ENCODE data around the gene TMC4.
"Not testable (repeated sequence)": the region's sequence is repeated elsewhere in the genome, so short reads cannot be mapped to it uniquely, and the experiment has no call there.

Gene TMC4, protein sequence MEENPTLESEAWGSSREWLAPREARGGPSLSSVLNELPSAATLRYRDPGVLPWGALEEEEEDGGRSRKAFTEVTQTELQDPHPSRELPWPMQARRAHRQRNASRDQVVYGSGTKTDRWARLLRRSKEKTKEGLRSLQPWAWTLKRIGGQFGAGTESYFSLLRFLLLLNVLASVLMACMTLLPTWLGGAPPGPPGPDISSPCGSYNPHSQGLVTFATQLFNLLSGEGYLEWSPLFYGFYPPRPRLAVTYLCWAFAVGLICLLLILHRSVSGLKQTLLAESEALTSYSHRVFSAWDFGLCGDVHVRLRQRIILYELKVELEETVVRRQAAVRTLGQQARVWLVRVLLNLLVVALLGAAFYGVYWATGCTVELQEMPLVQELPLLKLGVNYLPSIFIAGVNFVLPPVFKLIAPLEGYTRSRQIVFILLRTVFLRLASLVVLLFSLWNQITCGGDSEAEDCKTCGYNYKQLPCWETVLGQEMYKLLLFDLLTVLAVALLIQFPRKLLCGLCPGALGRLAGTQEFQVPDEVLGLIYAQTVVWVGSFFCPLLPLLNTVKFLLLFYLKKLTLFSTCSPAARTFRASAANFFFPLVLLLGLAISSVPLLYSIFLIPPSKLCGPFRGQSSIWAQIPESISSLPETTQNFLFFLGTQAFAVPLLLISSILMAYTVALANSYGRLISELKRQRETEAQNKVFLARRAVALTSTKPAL

DNA sequence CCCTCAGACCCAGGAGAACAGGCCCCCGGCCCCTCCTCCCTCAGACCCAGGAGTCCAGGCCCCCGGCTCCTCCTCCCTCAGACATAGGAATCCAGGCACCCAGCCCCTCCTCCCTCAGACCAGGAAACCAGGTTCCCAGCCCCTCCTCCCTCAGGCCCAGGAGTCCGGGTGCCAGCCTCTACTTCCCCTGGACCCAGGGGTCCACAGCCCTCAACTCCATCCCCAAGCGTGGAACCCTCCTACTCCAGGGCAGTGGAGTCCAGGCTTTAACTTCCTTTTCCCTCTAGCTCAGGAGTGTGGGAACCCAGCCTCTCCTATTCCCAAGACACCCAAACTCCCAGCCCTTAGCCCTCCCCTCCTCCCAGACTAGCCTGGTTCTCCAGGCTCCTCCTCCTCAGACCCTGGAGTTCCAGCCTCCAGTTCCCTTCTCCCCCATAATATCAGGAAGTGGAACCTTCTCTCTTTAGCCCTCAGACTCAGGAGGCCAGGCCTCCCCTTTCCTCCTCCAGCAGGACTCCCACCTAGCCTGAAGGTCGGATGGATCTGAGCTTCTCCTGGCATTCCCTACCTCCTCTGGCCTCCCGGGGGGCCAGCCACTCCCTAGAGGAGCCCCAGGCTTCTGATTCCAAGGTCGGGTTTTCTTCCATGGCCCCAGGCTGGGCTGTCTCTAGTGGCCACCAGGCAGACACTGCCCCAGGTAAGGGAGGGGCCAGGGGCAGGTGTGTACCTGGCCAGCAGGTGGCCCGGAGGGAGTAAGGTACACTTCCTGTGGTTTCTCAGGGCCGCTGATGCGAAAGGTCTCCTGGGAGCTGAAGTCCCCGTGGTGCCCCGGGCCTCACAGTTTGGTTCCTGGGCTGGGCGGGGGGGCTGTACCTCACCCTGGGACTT is at the start of gene TMC4:
TMC4 (minus strand) TSS at position 690 of the 888 bp plus-strand sequence; CDS start at position 647, 43 bp downstream.
- peak within 1 kb of the TSS in 2 of 5 donors; percentile 39 to 77 for H3K9ac ChIP-seq (ENCODE audit: low read length in 5 of 5)
- peaks cover 3 to 15% (median 5%) of the 10 kb centered on the region in 5 donors for H3K4me1 ChIP-seq (ENCODE audit: control insufficient read depth in 5 of 5, insufficient read depth in 5 of 5, low read length in 5 of 5)
- H3K9me3 ChIP-seq (ENCODE audit: control insufficient read depth in 5 of 5, low read length in 5 of 5): no peaks in the 10 kb centered on the region
- H3K27ac ChIP-seq (ENCODE audit: low read depth, low read length): no peak within 1 kb of the TSS
- peaks cover 9 to 22% (median 13%) of the 10 kb centered on the region in 5 donors for H3K27me3 ChIP-seq (ENCODE audit: control insufficient read depth in 5 of 5, insufficient read depth in 4 of 5, low read length in 5 of 5)
- peaks cover 0 to 3% (median 0%) of the 10 kb centered on the region in 5 donors for H3K36me3 ChIP-seq (ENCODE audit: control insufficient read depth in 5 of 5, insufficient read depth in 5 of 5, low read length in 5 of 5)
- no peak within 1 kb of the TSS for H3K4me3 ChIP-seq (ENCODE audit: low read depth in 1 of 5, low read length in 5 of 5)

DNA sequence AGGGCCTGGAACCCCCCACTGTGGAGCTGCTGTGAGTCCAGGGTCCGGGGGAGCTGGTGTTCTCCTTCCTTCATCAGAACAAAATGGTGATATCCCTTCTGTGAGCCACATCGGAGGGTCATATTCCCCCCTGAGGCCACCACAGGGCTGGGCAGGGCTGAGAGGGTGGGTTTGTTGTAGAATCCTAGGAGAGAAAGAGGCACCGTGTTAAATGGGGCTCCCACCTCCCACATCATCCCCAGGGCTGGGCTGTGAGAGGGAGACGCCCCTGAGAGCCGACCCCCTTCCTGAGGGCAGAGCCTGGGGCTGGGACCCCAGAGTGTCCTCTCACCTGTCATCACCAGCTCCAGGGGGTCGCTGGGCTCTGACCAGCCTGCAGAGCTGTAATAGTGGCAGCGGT is 49.0 kb upstream of the TMC4 start:
- H3K36me3 ChIP-seq (ENCODE audit: control insufficient read depth in 5 of 5, insufficient read depth in 5 of 5, low read length in 5 of 5): peaks cover 0 to 16% (median 0%) of the 10 kb centered on the region in 5 donors
- H3K27ac ChIP-seq (ENCODE audit: low read depth, low read length); H3K4me3 ChIP-seq (ENCODE audit: low read depth in 1 of 5, low read length in 5 of 5); H3K4me1 ChIP-seq (ENCODE audit: control insufficient read depth in 5 of 5, insufficient read depth in 5 of 5, low read length in 5 of 5); H3K9me3 ChIP-seq (ENCODE audit: control insufficient read depth in 5 of 5, low read length in 5 of 5); H3K27me3 ChIP-seq (ENCODE audit: control insufficient read depth in 5 of 5, insufficient read depth in 4 of 5, low read length in 5 of 5); H3K9ac ChIP-seq (ENCODE audit: low read length in 5 of 5): not testable (repeated sequence)

GRCh38 chr19:54219702-54220101 is 46.7 kb upstream of the TMC4 start:
- H3K27ac ChIP-seq (ENCODE audit: low read depth, low read length); H3K9ac ChIP-seq (ENCODE audit: low read length in 5 of 5); H3K4me3 ChIP-seq (ENCODE audit: low read depth in 1 of 5, low read length in 5 of 5); H3K4me1 ChIP-seq (ENCODE audit: control insufficient read depth in 5 of 5, insufficient read depth in 5 of 5, low read length in 5 of 5); H3K9me3 ChIP-seq (ENCODE audit: control insufficient read depth in 5 of 5, low read length in 5 of 5); H3K27me3 ChIP-seq (ENCODE audit: control insufficient read depth in 5 of 5, insufficient read depth in 4 of 5, low read length in 5 of 5): not testable (repeated sequence)
- H3K36me3 ChIP-seq (ENCODE audit: control insufficient read depth in 5 of 5, insufficient read depth in 5 of 5, low read length in 5 of 5): peaks cover 0 to 21% (median 6%) of the 10 kb centered on the region in 5 donors

DNA sequence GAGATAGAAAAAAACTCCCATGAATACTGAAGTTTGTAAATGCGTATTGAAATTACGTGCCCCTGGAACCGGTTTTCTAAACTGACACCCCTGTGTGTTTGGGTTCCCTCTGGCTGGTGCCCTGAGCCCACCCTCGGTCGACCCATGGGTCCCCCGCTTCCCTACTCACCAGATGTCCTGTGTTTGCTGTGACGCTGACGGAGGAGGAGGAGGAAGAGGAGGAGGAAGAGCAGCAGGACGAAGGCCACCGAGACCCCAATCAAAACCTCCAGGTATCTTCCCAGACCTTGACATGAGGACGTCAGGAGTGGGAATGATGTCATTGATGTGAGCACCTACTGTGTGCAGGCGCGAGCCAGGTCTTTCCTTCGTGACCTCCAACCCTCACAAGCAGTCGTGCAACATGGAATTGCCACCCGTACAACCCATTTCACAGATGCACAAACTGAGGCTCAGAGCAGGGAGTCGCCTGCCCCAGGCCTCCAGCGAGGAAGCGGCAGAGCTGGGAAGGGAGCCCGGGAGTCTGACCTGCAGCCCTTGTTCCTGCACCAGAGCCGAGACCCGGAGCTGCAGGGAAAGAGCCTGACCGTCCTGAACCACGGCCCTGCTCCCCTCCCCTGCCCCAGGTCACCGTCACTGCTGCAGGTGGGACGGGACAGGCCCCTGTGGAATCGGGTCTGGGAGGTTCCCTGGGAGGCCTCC is 46.2 kb upstream of the TMC4 start:
- H3K9ac ChIP-seq (ENCODE audit: low read length in 5 of 5): no peak overlapping the region
- H3K36me3 ChIP-seq (ENCODE audit: control insufficient read depth in 5 of 5, insufficient read depth in 5 of 5, low read length in 5 of 5): peaks cover 0 to 21% (median 6%) of the 10 kb centered on the region in 5 donors
- H3K4me1 ChIP-seq (ENCODE audit: control insufficient read depth in 5 of 5, insufficient read depth in 5 of 5, low read length in 5 of 5): peaks cover 0 to 4% (median 0%) of the 10 kb centered on the region in 5 donors
- no peak overlapping the region for H3K27ac ChIP-seq (ENCODE audit: low read depth, low read length)
- no peak overlapping the region for H3K4me3 ChIP-seq (ENCODE audit: low read depth in 1 of 5, low read length in 5 of 5)
- H3K9me3 ChIP-seq (ENCODE audit: control insufficient read depth in 5 of 5, low read length in 5 of 5): no peaks in the 10 kb centered on the region
- H3K27me3 ChIP-seq (ENCODE audit: control insufficient read depth in 5 of 5, insufficient read depth in 4 of 5, low read length in 5 of 5): peaks cover 0 to 7% (median 4%) of the 10 kb centered on the region in 5 donors

DNA sequence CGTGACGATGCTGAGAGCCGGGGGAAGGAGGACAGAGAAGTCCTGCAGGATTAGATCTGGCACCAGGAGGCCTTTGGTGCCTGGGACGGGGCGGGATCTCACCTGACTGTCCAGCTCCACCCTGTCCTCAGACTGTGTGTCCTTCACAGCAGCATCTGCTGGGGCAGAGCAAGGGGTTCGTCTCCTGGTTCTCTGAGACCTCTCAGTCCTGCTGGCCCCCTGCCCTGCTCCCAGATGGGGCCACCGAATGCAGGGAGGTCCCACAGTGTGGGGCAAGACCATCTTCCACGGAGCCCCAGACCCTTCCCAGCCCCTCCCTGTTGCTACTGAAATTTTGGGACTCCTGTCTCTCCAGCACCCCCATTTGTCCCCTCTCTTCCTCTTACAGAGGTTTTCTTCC is 45.3 kb upstream of the TMC4 start:
- Histone ChIP-seq H3K36me3 (ENCODE audit: control insufficient read depth in 5 of 5, insufficient read depth in 5 of 5, low read length in 5 of 5) (peaks cover 0 to 21% (median 6%) of the 10 kb centered on the region in 5 donors), H3K9me3 (ENCODE audit: control insufficient read depth in 5 of 5, low read length in 5 of 5) (no peaks in the 10 kb centered on the region), H3K9ac (ENCODE audit: low read length in 5 of 5) (no peak overlapping the region), H3K27me3 (ENCODE audit: control insufficient read depth in 5 of 5, insufficient read depth in 4 of 5, low read length in 5 of 5) (peaks cover 0 to 6% (median 2%) of the 10 kb centered on the region in 5 donors), H3K4me1 (ENCODE audit: control insufficient read depth in 5 of 5, insufficient read depth in 5 of 5, low read length in 5 of 5) (peaks cover 0 to 2% (median 0%) of the 10 kb centered on the region in 5 donors), H3K4me3 (ENCODE audit: low read depth in 1 of 5, low read length in 5 of 5) (no peak overlapping the region), H3K27ac (ENCODE audit: low read depth, low read length) (no peak overlapping the region)

- H3K9me3 ChIP-seq (ENCODE audit: control insufficient read depth in 5 of 5, low read length in 5 of 5); H3K27me3 ChIP-seq (ENCODE audit: control insufficient read depth in 5 of 5, insufficient read depth in 4 of 5, low read length in 5 of 5); H3K9ac ChIP-seq (ENCODE audit: low read length in 5 of 5); H3K4me3 ChIP-seq (ENCODE audit: low read depth in 1 of 5, low read length in 5 of 5); H3K4me1 ChIP-seq (ENCODE audit: control insufficient read depth in 5 of 5, insufficient read depth in 5 of 5, low read length in 5 of 5); H3K27ac ChIP-seq (ENCODE audit: low read depth, low read length): not testable (repeated sequence)
- peaks cover 0 to 21% (median 6%) of the 10 kb centered on the region in 5 donors for H3K36me3 ChIP-seq (ENCODE audit: control insufficient read depth in 5 of 5, insufficient read depth in 5 of 5, low read length in 5 of 5)
Measured at GRCh38 chr19:54217517-54218247, 44.7 kb upstream of the TMC4 start.

GRCh38 chr19:54216869-54217268 is 43.9 kb upstream of the TMC4 start:
- Histone ChIP-seq H3K4me3 (ENCODE audit: low read depth in 1 of 5, low read length in 5 of 5) (no peak overlapping the region), H3K27me3 (ENCODE audit: control insufficient read depth in 5 of 5, insufficient read depth in 4 of 5, low read length in 5 of 5) (no peaks in the 10 kb centered on the region), H3K9me3 (ENCODE audit: control insufficient read depth in 5 of 5, low read length in 5 of 5) (no peaks in the 10 kb centered on the region), H3K9ac (ENCODE audit: low read length in 5 of 5) (no peak overlapping the region), H3K36me3 (ENCODE audit: control insufficient read depth in 5 of 5, insufficient read depth in 5 of 5, low read length in 5 of 5) (peaks cover 0 to 21% (median 6%) of the 10 kb centered on the region in 5 donors), H3K4me1 (ENCODE audit: control insufficient read depth in 5 of 5, insufficient read depth in 5 of 5, low read length in 5 of 5) (no peaks in the 10 kb centered on the region), H3K27ac (ENCODE audit: low read depth, low read length) (no peak overlapping the region)

DNA sequence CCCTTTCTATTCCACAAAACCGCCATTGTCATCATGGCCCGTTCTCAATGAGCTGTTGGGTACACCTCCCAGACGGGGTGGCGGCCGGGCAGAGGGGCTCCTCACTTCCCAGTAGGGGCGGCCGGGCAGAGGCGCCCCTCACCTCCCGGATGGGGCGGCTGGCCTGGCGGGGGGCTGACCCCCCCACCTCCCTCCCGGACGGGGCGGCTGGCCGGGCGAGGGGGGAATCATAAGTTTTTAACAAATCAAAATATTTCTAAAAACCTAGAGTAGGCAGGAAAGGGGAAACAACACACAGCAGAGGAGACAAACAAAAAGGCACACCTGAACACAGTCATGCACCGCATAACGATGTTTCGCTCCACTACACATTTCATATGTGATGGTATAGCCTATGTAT is 41.8 kb upstream of the TMC4 start:
- not testable (repeated sequence) for H3K27me3 ChIP-seq (ENCODE audit: control insufficient read depth in 5 of 5, insufficient read depth in 4 of 5, low read length in 5 of 5); H3K27ac ChIP-seq (ENCODE audit: low read depth, low read length); H3K4me3 ChIP-seq (ENCODE audit: low read depth in 1 of 5, low read length in 5 of 5); H3K9ac ChIP-seq (ENCODE audit: low read length in 5 of 5); H3K9me3 ChIP-seq (ENCODE audit: control insufficient read depth in 5 of 5, low read length in 5 of 5)
- H3K36me3 ChIP-seq (ENCODE audit: control insufficient read depth in 5 of 5, insufficient read depth in 5 of 5, low read length in 5 of 5): peaks cover 0 to 21% (median 6%) of the 10 kb centered on the region in 5 donors
- H3K4me1 ChIP-seq (ENCODE audit: control insufficient read depth in 5 of 5, insufficient read depth in 5 of 5, low read length in 5 of 5): peaks cover 0 to 14% (median 9%) of the 10 kb centered on the region in 5 donors

- H3K4me3 ChIP-seq (ENCODE audit: low read depth in 1 of 5, low read length in 5 of 5); H3K9ac ChIP-seq (ENCODE audit: low read length in 5 of 5); H3K27ac ChIP-seq (ENCODE audit: low read depth, low read length); H3K27me3 ChIP-seq (ENCODE audit: control insufficient read depth in 5 of 5, insufficient read depth in 4 of 5, low read length in 5 of 5); H3K9me3 ChIP-seq (ENCODE audit: control insufficient read depth in 5 of 5, low read length in 5 of 5): not testable (repeated sequence)
- H3K4me1 ChIP-seq (ENCODE audit: control insufficient read depth in 5 of 5, insufficient read depth in 5 of 5, low read length in 5 of 5): peaks cover 0 to 19% (median 14%) of the 10 kb centered on the region in 5 donors
- peaks cover 0 to 19% (median 6%) of the 10 kb centered on the region in 5 donors for H3K36me3 ChIP-seq (ENCODE audit: control insufficient read depth in 5 of 5, insufficient read depth in 5 of 5, low read length in 5 of 5)
Measured at GRCh38 chr19:54214217-54214616, 41.3 kb upstream of the TMC4 start.
